ENCODE measurements around the gene LCE1E. TPM values are rescaled to one million over a fixed set of nuclear protein-coding genes. Genes with fewer than 3 reads are reported as not detected.

The LCE1E gene
- total RNA-seq, 4 donors from 2014 or later = not detected

- DNase-seq = no peak
- H3K36me3 ChIP-seq = no peaks in the 10 kb centered on the region
- no peaks in the 10 kb centered on the region for H3K4me1 ChIP-seq
- H3K9me3 ChIP-seq = no peaks in the 10 kb centered on the region
- H3K4me3 ChIP-seq = no peak within 1 kb of the TSS
- no peak for TF ChIP-seq POLR2A (IDR thresholded peaks at IDR 0.05)
- TF ChIP-seq CTCF (IDR thresholded peaks at IDR 0.05) = no peak
- H3K27me3 ChIP-seq = no peaks in the 10 kb centered on the region
- no peak within 1 kb of the TSS for H3K27ac ChIP-seq
Observed at GRCh38 chr1:152811671-152812070, 25.6 kb downstream of the LCE1E start, which contains the start of gene LCE1B. Gene LCE1B, plus strand, starts transcription at chr1:152811971. Its CDS starts 476 bp downstream, at chr1:152812447.

- H3K27me3 ChIP-seq = no peaks in the 10 kb centered on the region
- DNase-seq = no peak
- H3K4me1 ChIP-seq = no peaks in the 10 kb centered on the region
- no peak overlapping the region for H3K4me3 ChIP-seq
- no peaks in the 10 kb centered on the region for H3K9me3 ChIP-seq
- H3K27ac ChIP-seq = no peak overlapping the region
- TF ChIP-seq CTCF (IDR thresholded peaks at IDR 0.05) (no peak), POLR2A (IDR thresholded peaks at IDR 0.05) (no peak)
- H3K36me3 ChIP-seq = no peaks in the 10 kb centered on the region
Observed at GRCh38 chr1:152817309-152817708, 31.3 kb downstream of the LCE1E start.

- H3K36me3 ChIP-seq = no peaks in the 10 kb centered on the region
- no peaks in the 10 kb centered on the region for H3K27me3 ChIP-seq
- no peaks in the 10 kb centered on the region for H3K4me1 ChIP-seq
- TF ChIP-seq POLR2A (IDR thresholded peaks at IDR 0.05) (no peak), CTCF (IDR thresholded peaks at IDR 0.05) (no peak)
- H3K9me3 ChIP-seq = no peaks in the 10 kb centered on the region
- no peak overlapping the region for H3K27ac ChIP-seq
- DNase-seq = no peak
- no peak overlapping the region for H3K4me3 ChIP-seq
Observed at GRCh38 chr1:152823294-152823693, 37.2 kb downstream of the LCE1E start.

GRCh38 chr1:152824964-152825363 is 38.9 kb downstream of the LCE1E start:
- Histone ChIP-seq H3K27me3 (no peaks in the 10 kb centered on the region), H3K9me3 (no peaks in the 10 kb centered on the region), H3K4me1 (no peaks in the 10 kb centered on the region), H3K36me3 (no peaks in the 10 kb centered on the region), H3K27ac (no peak overlapping the region), H3K4me3 (no peak overlapping the region)
- TF ChIP-seq POLR2A (IDR thresholded peaks at IDR 0.05) = no peak
- TF ChIP-seq CTCF (IDR thresholded peaks at IDR 0.05) = no peak
- DNase-seq = no peak

- Histone ChIP-seq H3K4me3 (no peak within 1 kb of the TSS), H3K36me3 (no peaks in the 10 kb centered on the region), H3K4me1 (no peaks in the 10 kb centered on the region), H3K9me3 (no peaks in the 10 kb centered on the region), H3K27ac (no peak within 1 kb of the TSS), H3K27me3 (no peaks in the 10 kb centered on the region)
- no peak for DNase-seq
- TF ChIP-seq CTCF (IDR thresholded peaks at IDR 0.05) = no peak
- TF ChIP-seq POLR2A (IDR thresholded peaks at IDR 0.05) = no peak
Observed at GRCh38 chr1:152827173-152827572, 41.1 kb downstream of the LCE1E start, which contains the start of gene LCE1A. Gene LCE1A, plus strand, starts transcription at chr1:152827473. Its CDS starts 0 bp downstream, at chr1:152827473.

GRCh38 chr1:152836870-152837269 is 50.8 kb downstream of the LCE1E start:
- Histone ChIP-seq H3K4me3 (no peak overlapping the region), H3K27ac (no peak overlapping the region), H3K9me3 (no peaks in the 10 kb centered on the region), H3K27me3 (no peaks in the 10 kb centered on the region), H3K36me3 (no peaks in the 10 kb centered on the region), H3K4me1 (no peaks in the 10 kb centered on the region)
- TF ChIP-seq POLR2A (IDR thresholded peaks at IDR 0.05) = no peak
- no peak for TF ChIP-seq CTCF (IDR thresholded peaks at IDR 0.05)
- no peak for DNase-seq
